Activated T-cell treated with anti-CD3 and anti-CD28 coated beads, Interleukin-2, amount 50 U/mL, for 1 hour (primary cell): ENCODE data around the gene ERC2.

ENCODE experiments used
- DNase-seq: peaks from one replicate; pipeline ENCODE4 v3.0.0-alpha.2; 2020

Gene ERC2

GRCh38 chr3:55622733-55623132 lies 845.5 kb downstream of the ERC2 start:
- no peak for DNase-seq

- DNase-seq = no peak
Observed at GRCh38 chr3:55622116-55622515, 846.2 kb downstream of the ERC2 start.

GRCh38 chr3:55621648-55622047 lies 846.6 kb downstream of the ERC2 start:
- DNase-seq = no peak

- no peak for DNase-seq
Observed at GRCh38 chr3:55621026-55621422, 847.2 kb downstream of the ERC2 start.

- no peak for DNase-seq
Observed at GRCh38 chr3:55620351-55621025, 847.8 kb downstream of the ERC2 start.

GRCh38 chr3:55619046-55619808 lies 849.0 kb downstream of the ERC2 start:
- DNase-seq = no peak

- no peak for DNase-seq
Observed at GRCh38 chr3:55617385-55617784, 850.9 kb downstream of the ERC2 start.

GRCh38 chr3:55616803-55617202 lies 851.5 kb downstream of the ERC2 start:
- DNase-seq = no peak

GRCh38 chr3:55615694-55616295 lies 852.5 kb downstream of the ERC2 start:
- DNase-seq = no peak

GRCh38 chr3:55615039-55615693 lies 853.1 kb downstream of the ERC2 start:
- no peak for DNase-seq

- DNase-seq = no peak
Observed at GRCh38 chr3:55611121-55611520, 857.1 kb downstream of the ERC2 start.

GRCh38 chr3:55609230-55609827 lies 858.9 kb downstream of the ERC2 start:
- DNase-seq = no peak

- no peak for DNase-seq
Observed at GRCh38 chr3:55608301-55608937, 859.8 kb downstream of the ERC2 start.

GRCh38 chr3:55607844-55608243 lies 860.4 kb downstream of the ERC2 start:
- no peak for DNase-seq

- DNase-seq = no peak
Observed at GRCh38 chr3:55607175-55607574, 861.1 kb downstream of the ERC2 start.

GRCh38 chr3:55605443-55606236 lies 862.6 kb downstream of the ERC2 start:
- DNase-seq = no peak

- no peak for DNase-seq
Observed at GRCh38 chr3:55604846-55605245, 863.4 kb downstream of the ERC2 start.

- DNase-seq = no peak
Observed at GRCh38 chr3:55604402-55604801, 863.9 kb downstream of the ERC2 start.

GRCh38 chr3:55601366-55602080 lies 866.7 kb downstream of the ERC2 start:
- DNase-seq = no peak

GRCh38 chr3:55598224-55598623 lies 870.0 kb downstream of the ERC2 start:
- no peak for DNase-seq

- DNase-seq = no peak
Observed at GRCh38 chr3:55597641-55598040, 870.6 kb downstream of the ERC2 start.
